K562 (cell line): Measurements from ENCODE around the gene DNAJC6. TPM values are rescaled to one million over a fixed set of nuclear protein-coding genes. Genes with fewer than 3 reads are reported as not detected.

Experiments
- ATAC-seq: fragments of 200-7000 bp; cut with Tn5 transposase; 3 replicates; pipeline ENCODE4 v1.9.1; 2020; ENCODE audit warnings: moderate library complexity
- BruUV-seq: library from RNA; stranded (reverse); fragments of 400-500 nt; replicated peaks from 2 replicates; lab custom pipeline; 2021; lab: Mats Ljungman, UMichigan
- CTCF ChIA-PET: fragments of 300-600 bp; formaldehyde crosslinking; extraction: SDS; loops from one replicate; lab custom pipeline; 2021; ENCODE audit warnings: low intra/inter-chr PET ratio; lab: Yijun Ruan, JAX
- POLR2A ChIA-PET: fragments of 300-600, 350-650 bp; sonication (Branson Sonifier 250); formaldehyde crosslinking; extraction: SDS; loops from one replicate; lab custom pipeline; 2021; ENCODE audit warnings: antibody characterized with exemption, inconsistent platforms; lab: Yijun Ruan, JAX
- DNase-seq, 4 experiments: peaks; one replicate each; pipeline versions ENCODE4 v3.0.0 to v3.0.0-alpha.2; 2011 to 2018; ENCODE audit warnings: low spot score in 3 of 4, mixed read lengths in 3 of 4; ENCODE audit errors: extremely low read depth in 1 of 4
- FAIRE-seq: peaks from 2 replicates; lab custom pipeline; 2011; peaks lifted over from hg19 to GRCh38; lab: Jason Lieb, UNC
- H2AFZ ChIP-seq: 2 replicates; pipeline ENCODE4 v1.6.0; 2011; ENCODE audit warnings: low read depth, low read length, control low read depth, inconsistent platforms
- H3K27ac ChIP-seq: fragments of 200-600 bp; 3 replicates; pipeline ENCODE4 v1.8.0; 2011; ENCODE audit warnings: low read depth, mild to moderate bottlenecking, control low read depth, inconsistent platforms, low read length, moderate library complexity, mixed read lengths; ENCODE audit errors: extremely low read depth
- H3K27me3 ChIP-seq, 2 experiments: fragments of 300-600 bp in 1 of 2; 2 replicates in 1 of 2; 3 replicates in 1 of 2; pipeline versions ENCODE4 v1.6.0 to v1.8.0; 2011; ENCODE audit warnings: inconsistent platforms in 2 of 2, low read length in 2 of 2, mild to moderate bottlenecking in 1 of 2, mixed read lengths in 1 of 2, moderate library complexity in 1 of 2; ENCODE audit not compliant: control insufficient read depth in 2 of 2, insufficient read depth in 2 of 2
- H3K36me3 ChIP-seq: fragments of 300-600 bp; 3 replicates; pipeline ENCODE4 v1.8.0; 2011; ENCODE audit warnings: mild to moderate bottlenecking, low read length, inconsistent platforms; ENCODE audit not compliant: control insufficient read depth, insufficient read depth
- H3K4me1 ChIP-seq, 2 experiments: fragments of 200-600 bp in 1 of 2; replicated peaks in 1 of 2; 2 replicates in 1 of 2; 3 replicates in 1 of 2; pipeline versions ENCODE4 v1.5.1 to v1.8.0; 2011; ENCODE audit warnings: inconsistent platforms in 2 of 2, low read length in 2 of 2, mild to moderate bottlenecking in 1 of 2, mixed read lengths in 1 of 2, moderate library complexity in 1 of 2; ENCODE audit not compliant: control insufficient read depth in 2 of 2, insufficient read depth in 2 of 2
- H3K4me2 ChIP-seq: 2 replicates; pipeline ENCODE4 v1.6.1; 2011; ENCODE audit warnings: low read length, control low read depth, inconsistent platforms, mixed read lengths; ENCODE audit not compliant: insufficient read depth
- H3K4me3 ChIP-seq: fragments of 200-600 bp; sonication (generic), shearing (Covaris generic); 2 replicates; pipeline ENCODE4 v1.5.1; 2016; ENCODE audit warnings: control low read depth, inconsistent platforms
- H3K79me2 ChIP-seq: fragments of 200-600 bp; 3 replicates; pipeline ENCODE4 v1.8.0; 2011; ENCODE audit warnings: low read length, inconsistent platforms; ENCODE audit not compliant: control insufficient read depth, insufficient read depth
- H3K9ac ChIP-seq, 2 experiments: 2 replicates each; pipeline versions ENCODE4 v1.6.0 to v1.6.1; 2011; ENCODE audit warnings: low read depth in 2 of 2, low read length in 2 of 2, control low read depth in 1 of 2, inconsistent platforms in 1 of 2, mild to moderate bottlenecking in 1 of 2, mixed read lengths in 1 of 2; ENCODE audit not compliant: insufficient read depth in 1 of 2
- H3K9me1 ChIP-seq: one replicate; pipeline ENCODE4 v1.6.0; 2011; ENCODE audit warnings: inconsistent platforms, mild to moderate bottlenecking, low read length, moderate library complexity; ENCODE audit not compliant: control insufficient read depth, insufficient read depth
- H3K9me3 ChIP-seq: replicated peaks from 2 replicates; pipeline ENCODE4 v1.5.1; 2011; ENCODE audit warnings: low read depth, low read length, inconsistent platforms; ENCODE audit not compliant: control insufficient read depth, insufficient read depth
- H4K20me1 ChIP-seq: replicated peaks from 2 replicates; pipeline ENCODE4 v1.6.1; 2011; ENCODE audit warnings: low read length, inconsistent platforms, mixed read lengths; ENCODE audit not compliant: control insufficient read depth, insufficient read depth
- ELK1 ChIP-seq: sonication (generic); formaldehyde crosslinking; IDR thresholded peaks from 2 replicates; pipeline ENCODE4 v1.8.1; 2022; ENCODE audit warnings: missing genetic modification reagents
- MAFG ChIP-seq: fragments of 450-650 bp; conservative IDR thresholded peaks from 2 replicates; pipeline ENCODE4 v1.6.1; 2016; ENCODE audit warnings: missing genetic modification characterization, missing compliant biosample characterization
- ZNF316 ChIP-seq: fragments of 450-650 bp; IDR thresholded peaks from 2 replicates; pipeline ENCODE4 v1.6.1; 2016
- WGBS: fragments of 100-300 bp; shearing (Covaris generic); methylation state at CpG from one replicate; pipeline ENCODE4 v1.1.6; 2016; ENCODE audit warnings: low coverage, mixed read lengths; ENCODE audit not compliant: insufficient coverage; ENCODE audit errors: missing lambda C conversion rate; 5-methylcytosine and 5-hydroxymethylcytosine counted together
- in situ Hi-C: fragments of 300-500 bp; cut with MboI; formaldehyde crosslinking; loops from 4 replicates; pipeline ENCODE4 v1.15.0; 2018; ENCODE audit warnings: inconsistent platforms, mixed read lengths
- intact Hi-C: fragments of 100-400 bp; cut with micrococcal nuclease; formaldehyde crosslinking; loops from 2 replicates; pipeline ENCODE4 v1.14.2; 2022
- polyA plus RNA-seq, 8 experiments: library from polyadenylated mRNA; depleted of rRNA in 4 of 8; stranded (reverse) in 5 of 8; unstranded in 3 of 8; fragments of >200 nt; fragmentation: Nextera tagmentation in 2 of 8; fragmentation: Illumina TruSeq in 1 of 8; extraction: Ambion mirVana in 2 of 8; extraction: Trizol in 1 of 8; gene quantifications; 2 replicates each; pipeline versions ENCODE4 v1.2.1 to v1.2.3, GENCODE V29; 2011 to 2014; ENCODE audit warnings: inconsistent platforms in 1 of 8, missing spikeins in 1 of 8
- total RNA-seq, 7 experiments: library from RNA; depleted of rRNA in 6 of 7; stranded (reverse); fragments of >200 nt in 6 of 7; fragmentation: Illumina TruSeq in 2 of 7; extraction: Trizol in 2 of 7; gene quantifications; 2 replicates each; pipeline versions ENCODE4 v1.2.1 to v1.2.3, GENCODE V29; 2011 to 2021; ENCODE audit warnings: low replicate concordance in 1 of 7

Gene DNAJC6
- total and polyA plus RNA-seq, 9 of the 15 experiments (the other 6 are each of a cell fraction or from before 2014, with no cell fraction given): 6.7 to 78.7 (median 28.0) TPM

GRCh38 chr1:65278376-65279069 lies 30.8 kb upstream of the DNAJC6 start:
- DNase-seq: no peak
- H3K4me1 ChIP-seq: peaks cover 15 to 53% of the 10 kb centered on the region in 2 experiments
- in situ Hi-C loops: no loop called here
- H3K9me3 ChIP-seq: no peaks in the 10 kb centered on the region
- peak overlapping the region; percentile 62 for H3K27ac ChIP-seq
- intact Hi-C loops: no loop called here
- no peak for ATAC-seq
- H3K9ac ChIP-seq: peak overlapping the region; percentile 1 to 42; a peak in 3 of 4 replicates
- TF ChIP-seq MAFG: 0 out of 2 replicates have a peak, but pooled peaks have one; percentile 8
- peak; percentile 58 for TF ChIP-seq ZNF316
- no peak for TF ChIP-seq ELK1 (CRISPR knock-in tag)
- ChIA-PET POLR2A (interaction anchor here (0.8 to 2.1 kb wide), 10 partner anchors 8 to 143 kb away, joined by 3 to 8 read pairs (median 5); no protein-coding TSS in a partner anchor), CTCF (no interaction called here)
- WGBS: 28% methylated on average over 5 of the region's 5 CpGs
- BruUV-seq: no TSS peak
- no peaks in the 10 kb centered on the region for H4K20me1 ChIP-seq
- FAIRE-seq: no peak
- H3K27me3 ChIP-seq: no peaks in the 10 kb centered on the region
- no peak overlapping the region for H3K4me3 ChIP-seq
- peaks cover 27% of the 10 kb centered on the region for H3K36me3 ChIP-seq
- no peak overlapping the region for H2AFZ ChIP-seq
- H3K9me1 ChIP-seq: no peaks in the 10 kb centered on the region
- peak overlapping the region; percentile 51 for H3K4me2 ChIP-seq
- peaks cover 98% of the 10 kb centered on the region for H3K79me2 ChIP-seq
